ENCODE measurements around the gene RPS13. TPM values are rescaled to one million over a fixed set of nuclear protein-coding genes. Genes with fewer than 3 reads are reported as not detected.
"Not testable (repeated sequence)": the region's sequence is repeated elsewhere in the genome, so short reads cannot be mapped to it uniquely, and the experiment has no call there.

Gene RPS13
- total and polyA plus RNA-seq, 4 donors: 652 to 1,941 (median 1,153) TPM

DNA sequence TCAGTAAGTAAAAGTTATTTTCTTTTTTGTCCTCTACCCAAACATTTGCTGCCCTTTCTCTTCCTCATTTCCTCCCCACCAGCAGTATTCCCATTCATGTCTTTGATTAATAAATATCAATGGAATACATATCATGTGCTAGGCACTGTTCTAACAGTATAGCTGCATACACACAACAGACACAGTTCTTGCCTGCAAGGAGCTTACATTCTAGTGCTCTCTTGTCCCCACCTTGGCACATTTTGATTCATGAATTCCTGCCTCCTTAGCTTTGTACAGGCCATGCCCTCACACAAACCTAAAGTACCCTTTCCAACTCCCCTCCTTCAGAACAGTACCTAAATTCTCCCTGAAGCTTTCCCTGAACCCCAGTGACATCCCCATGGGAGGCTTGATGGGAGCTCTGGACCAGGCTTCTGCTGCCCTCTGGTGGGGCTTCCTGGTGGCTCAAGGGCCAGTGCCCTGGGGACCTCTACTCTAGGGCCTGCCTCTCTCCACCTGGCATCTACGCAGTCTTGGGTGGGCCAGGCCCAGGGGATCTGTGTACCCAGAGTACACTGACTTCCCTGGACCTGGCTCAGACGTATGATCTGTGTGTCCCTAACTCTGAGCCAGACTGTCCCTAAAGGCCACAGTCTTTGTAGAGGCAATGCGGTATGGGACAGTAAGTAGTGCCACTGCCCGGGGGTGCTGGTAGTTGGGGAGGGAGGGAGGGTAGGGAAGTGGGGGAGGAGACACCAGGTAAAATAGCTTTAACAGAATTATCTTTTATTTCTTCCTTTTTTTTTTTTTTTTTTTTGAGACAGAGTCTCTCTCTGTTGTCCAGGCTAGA lies 14.1 kb downstream of the RPS13 start:
- Histone ChIP-seq H3K4me3 (no peak overlapping the region), H3K9ac (ENCODE audit: insufficient read depth in 1 of 2, low read length in 2 of 2) (no peak overlapping the region), H3K36me3 (ENCODE audit: control insufficient read depth in 4 of 4, insufficient read depth in 4 of 4, low read length in 4 of 4) (no peaks in the 10 kb centered on the region), H3K4me1 (ENCODE audit: control insufficient read depth in 5 of 5, insufficient read depth in 5 of 5, low read length in 5 of 5) (no peaks in the 10 kb centered on the region), H3K9me3 (ENCODE audit: control insufficient read depth in 4 of 4, insufficient read depth in 3 of 4, low read length in 3 of 4) (no peaks in the 10 kb centered on the region), H3K27me3 (ENCODE audit: control insufficient read depth in 3 of 3, insufficient read depth in 3 of 3, low read length in 2 of 3) (no peaks in the 10 kb centered on the region), H3K27ac (ENCODE audit: low read depth in 1 of 2, low read length in 1 of 2) (no peak overlapping the region)
- DNase-seq (peak; percentile 26 to 54 (median 47)), ATAC-seq (ENCODE audit: insufficient read depth, low FRiP score) (no peak)
- WGBS, 2 donors: 86 to 92% methylated on average over 4 of the region's 4 CpGs
- TF ChIP-seq, protein P1, sequence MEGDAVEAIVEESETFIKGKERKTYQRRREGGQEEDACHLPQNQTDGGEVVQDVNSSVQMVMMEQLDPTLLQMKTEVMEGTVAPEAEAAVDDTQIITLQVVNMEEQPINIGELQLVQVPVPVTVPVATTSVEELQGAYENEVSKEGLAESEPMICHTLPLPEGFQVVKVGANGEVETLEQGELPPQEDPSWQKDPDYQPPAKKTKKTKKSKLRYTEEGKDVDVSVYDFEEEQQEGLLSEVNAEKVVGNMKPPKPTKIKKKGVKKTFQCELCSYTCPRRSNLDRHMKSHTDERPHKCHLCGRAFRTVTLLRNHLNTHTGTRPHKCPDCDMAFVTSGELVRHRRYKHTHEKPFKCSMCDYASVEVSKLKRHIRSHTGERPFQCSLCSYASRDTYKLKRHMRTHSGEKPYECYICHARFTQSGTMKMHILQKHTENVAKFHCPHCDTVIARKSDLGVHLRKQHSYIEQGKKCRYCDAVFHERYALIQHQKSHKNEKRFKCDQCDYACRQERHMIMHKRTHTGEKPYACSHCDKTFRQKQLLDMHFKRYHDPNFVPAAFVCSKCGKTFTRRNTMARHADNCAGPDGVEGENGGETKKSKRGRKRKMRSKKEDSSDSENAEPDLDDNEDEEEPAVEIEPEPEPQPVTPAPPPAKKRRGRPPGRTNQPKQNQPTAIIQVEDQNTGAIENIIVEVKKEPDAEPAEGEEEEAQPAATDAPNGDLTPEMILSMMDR (IDR thresholded peaks at IDR 0.05; ENCODE audit: control extremely low read depth, extremely low read depth): peak; percentile 28

DNA sequence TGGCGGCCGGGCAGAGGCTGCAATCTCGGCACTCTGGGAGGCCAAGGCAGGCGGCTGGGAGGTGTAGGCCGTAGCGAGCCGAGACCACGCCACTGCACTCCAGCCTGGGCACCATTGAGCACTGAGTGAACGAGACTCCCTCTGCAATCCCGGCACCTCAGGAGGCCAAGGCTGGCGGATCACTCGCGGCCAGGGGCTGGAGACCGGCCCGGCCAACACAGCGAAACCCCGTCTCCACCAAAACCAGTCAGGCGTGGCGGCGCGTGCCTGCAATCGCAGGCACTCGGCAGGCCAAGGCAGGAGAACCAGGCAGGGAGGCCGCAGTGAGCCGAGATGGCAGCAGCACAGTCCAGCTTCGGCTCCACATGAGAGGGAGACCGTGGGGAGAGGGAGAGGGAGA lies 26.3 kb downstream of the RPS13 start:
- H3K4me1 ChIP-seq (ENCODE audit: control insufficient read depth in 5 of 5, insufficient read depth in 5 of 5, low read length in 5 of 5); H3K9me3 ChIP-seq (ENCODE audit: control insufficient read depth in 4 of 4, insufficient read depth in 3 of 4, low read length in 3 of 4); H3K27me3 ChIP-seq (ENCODE audit: control insufficient read depth in 3 of 3, insufficient read depth in 3 of 3, low read length in 2 of 3); H3K27ac ChIP-seq (ENCODE audit: low read depth in 1 of 2, low read length in 1 of 2); H3K9ac ChIP-seq (ENCODE audit: insufficient read depth in 1 of 2, low read length in 2 of 2); H3K36me3 ChIP-seq (ENCODE audit: control insufficient read depth in 4 of 4, insufficient read depth in 4 of 4, low read length in 4 of 4); DNase-seq; ATAC-seq (ENCODE audit: insufficient read depth, low FRiP score); H3K4me3 ChIP-seq: not testable (repeated sequence)
- whole genome bisulfite sequencing, 2 donors: 98% methylated on average over 17 to 25 of the region's 27 CpGs

DNA sequence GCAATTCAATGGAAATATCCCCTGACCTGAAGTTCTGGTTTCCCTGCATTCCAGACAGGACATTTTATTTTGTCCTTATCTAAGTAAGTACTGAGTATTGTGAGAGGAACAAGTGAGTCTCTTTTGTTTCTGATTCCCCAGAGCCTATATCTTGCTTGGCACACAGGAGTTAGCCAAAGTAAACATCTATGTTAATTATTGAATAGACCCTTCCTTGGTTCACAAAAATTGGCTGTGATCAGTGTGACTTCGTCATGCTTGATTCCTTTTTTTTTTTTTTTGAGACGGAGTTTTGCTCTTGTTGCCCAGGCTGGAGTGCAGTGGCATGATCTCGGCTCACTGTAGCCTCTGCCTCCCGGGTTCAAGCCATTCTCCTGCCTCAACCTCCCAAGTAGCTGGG lies 29.0 kb downstream of the RPS13 start:
- H3K9ac ChIP-seq (ENCODE audit: insufficient read depth in 1 of 2, low read length in 2 of 2); H3K36me3 ChIP-seq (ENCODE audit: control insufficient read depth in 4 of 4, insufficient read depth in 4 of 4, low read length in 4 of 4); H3K27ac ChIP-seq (ENCODE audit: low read depth in 1 of 2, low read length in 1 of 2); ATAC-seq (ENCODE audit: insufficient read depth, low FRiP score); H3K4me1 ChIP-seq (ENCODE audit: control insufficient read depth in 5 of 5, insufficient read depth in 5 of 5, low read length in 5 of 5); H3K9me3 ChIP-seq (ENCODE audit: control insufficient read depth in 4 of 4, insufficient read depth in 3 of 4, low read length in 3 of 4); H3K27me3 ChIP-seq (ENCODE audit: control insufficient read depth in 3 of 3, insufficient read depth in 3 of 3, low read length in 2 of 3); H3K4me3 ChIP-seq: not testable (repeated sequence)
- WGBS, 2 donors: 65 to 91% methylated on average over 4 of the region's 4 CpGs
- peak in 2 of 3 donors; percentile 8 to 34 for DNase-seq

DNA sequence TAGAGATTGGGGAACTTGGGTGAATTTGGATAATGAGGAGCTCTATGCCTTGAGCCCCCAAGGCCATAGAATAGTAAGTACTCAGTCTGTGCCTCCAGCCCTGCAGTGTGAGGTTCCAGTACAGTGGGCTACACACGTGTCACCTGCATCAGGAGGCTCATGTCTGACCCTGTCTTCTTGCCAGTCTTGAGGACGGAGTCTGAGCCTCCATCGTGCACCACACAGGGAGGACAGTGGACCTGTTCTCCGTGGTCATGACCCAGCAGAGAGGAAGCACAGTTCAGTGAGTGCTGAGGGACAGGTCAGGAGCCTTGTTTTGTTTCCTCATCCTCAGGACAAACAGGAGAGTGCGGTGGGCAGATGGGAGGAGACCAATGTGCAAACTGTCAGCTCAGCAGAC lies 30.8 kb downstream of the RPS13 start:
- 73 to 80% methylated on average over 5 of the region's 5 CpGs for WGBS, 2 donors
- Histone ChIP-seq H3K36me3 (ENCODE audit: control insufficient read depth in 4 of 4, insufficient read depth in 4 of 4, low read length in 4 of 4) (no peaks in the 10 kb centered on the region), H3K9me3 (ENCODE audit: control insufficient read depth in 4 of 4, insufficient read depth in 3 of 4, low read length in 3 of 4) (no peaks in the 10 kb centered on the region), H3K27me3 (ENCODE audit: control insufficient read depth in 3 of 3, insufficient read depth in 3 of 3, low read length in 2 of 3) (no peaks in the 10 kb centered on the region), H3K27ac (ENCODE audit: low read depth in 1 of 2, low read length in 1 of 2) (no peak overlapping the region), H3K4me1 (ENCODE audit: control insufficient read depth in 5 of 5, insufficient read depth in 5 of 5, low read length in 5 of 5) (no peaks in the 10 kb centered on the region), H3K9ac (ENCODE audit: insufficient read depth in 1 of 2, low read length in 2 of 2) (no peak overlapping the region), H3K4me3 (no peak overlapping the region)
- ATAC-seq (ENCODE audit: insufficient read depth, low FRiP score) (no peak), DNase-seq (no peak)
- TF ChIP-seq, protein P1 (IDR thresholded peaks at IDR 0.05; ENCODE audit: control extremely low read depth, extremely low read depth): no peak
